Measurements from ENCODE around the gene UBE2G2. TPM values are rescaled to one million over a fixed set of nuclear protein-coding genes. Genes with fewer than 3 reads are reported as not detected.

The UBE2G2 gene
- total and polyA plus RNA-seq, 2 donors (not counting 3 experiments of a cell fraction or from before 2014, with no cell fraction given) = 95.0 to 114 TPM

- ChIA-PET POLR2A (no interaction called here), CTCF (interaction anchor here (1.5 kb wide), 1 partner anchor 37 kb away, joined by 4 read pairs; no protein-coding TSS in a partner anchor)
- TF ChIP-seq JUN (IDR thresholded peaks at IDR 0.05; ENCODE audit: borderline replicate concordance, insufficient read depth, insufficient read length, low read depth) (no peak), MAX (IDR thresholded peaks at IDR 0.05; ENCODE audit: insufficient read depth, insufficient read length) (no peak), EZH2 (IDR thresholded peaks at IDR 0.05; ENCODE audit: borderline replicate concordance, low read depth, low read length, severe bottlenecking) (no peak), FOS (IDR thresholded peaks at IDR 0.05; ENCODE audit: borderline replicate concordance, insufficient read depth, low read length) (no peak), CTCF (IDR thresholded peaks at IDR 0.05; ENCODE audit: extremely low read depth in 1 of 2, insufficient read depth in 1 of 2, low read depth in 1 of 2, low read length in 2 of 2) (no peak), GATA2 (IDR thresholded peaks at IDR 0.05; ENCODE audit: insufficient read depth, insufficient read length, low read depth, low read length) (no peak), POLR2A (IDR thresholded peaks at IDR 0.05; ENCODE audit: low read depth, low read length) (no peak), POLR2AphosphoS5 (IDR thresholded peaks at IDR 0.05; ENCODE audit: insufficient read depth, low read depth, low read length) (no peak), MYC (IDR thresholded peaks at IDR 0.05; ENCODE audit: low read depth, low read length) (no peak)
- no peaks in the 10 kb centered on the region for H4K20me1 ChIP-seq (replicated peaks; ENCODE audit: control insufficient read depth, extremely low read depth, insufficient read depth, low read length)
- H3K9me1 ChIP-seq (replicated peaks; ENCODE audit: control insufficient read depth, extremely low read depth, insufficient read depth, low read length) = no peaks in the 10 kb centered on the region
- no peak for FAIRE-seq
- no peak overlapping the region for H3K9ac ChIP-seq (replicated peaks; ENCODE audit: extremely low read depth, insufficient read depth, low read length)
- no peak for DNase-seq (ENCODE audit: low read depth, low spot score)
- H3K27ac ChIP-seq (ENCODE audit: insufficient read depth, low read depth, low read length) = no peak overlapping the region
- dilution Hi-C loops (cut with MboI; ENCODE audit: extremely low pct_ligation_motif_present, low sequenced_read_pairs) (no loop called here), intact Hi-C loops (cut with micrococcal nuclease) (no loop called here)
- no peaks in the 10 kb centered on the region for H3K9me3 ChIP-seq (replicated peaks; ENCODE audit: control insufficient read depth, insufficient read depth, low read length)
- H3K27me3 ChIP-seq (ENCODE audit: control insufficient read depth in 2 of 2, insufficient read depth in 2 of 2, low read length in 2 of 2) = no peaks in the 10 kb centered on the region
- H3K36me3 ChIP-seq (ENCODE audit: control insufficient read depth in 2 of 2, extremely low read depth in 1 of 2, insufficient read depth in 2 of 2, low read length in 2 of 2) = no peaks in the 10 kb centered on the region
- no peak overlapping the region for H2AFZ ChIP-seq (ENCODE audit: low read depth, low read length)
- BruUV-seq (replicated peaks) = no TSS peak
- no peaks in the 10 kb centered on the region for H3K79me2 ChIP-seq (ENCODE audit: control insufficient read depth, insufficient read depth, low read length)
- peaks cover 34% of the 10 kb centered on the region for H3K4me1 ChIP-seq (ENCODE audit: control insufficient read depth, extremely low read depth, insufficient read depth, low read length)
- no peak overlapping the region for H3K4me3 ChIP-seq (replicated peaks in 1 of 3; ENCODE audit: insufficient read depth in 1 of 3, low read depth in 1 of 3, low read length in 3 of 3)
- H3K4me2 ChIP-seq (ENCODE audit: insufficient read depth, low read length) = no peak overlapping the region
These were observed 45.0 kb downstream of the UBE2G2 start for GRCh38 chr21:44756423-44757185.
